SK-N-SH (cell line): ENCODE results near the gene PXMP2. TPM values are rescaled to one million over a fixed set of nuclear protein-coding genes. Genes with fewer than 3 reads are reported as not detected.

ENCODE experiments used
- CTCF ChIA-PET: fragments of 300-600, 350-600 bp; formaldehyde crosslinking; extraction: SDS; loops from one replicate; lab custom pipeline; 2021; lab: Yijun Ruan, JAX
- POLR2A ChIA-PET: fragments of 350-600 bp; sonication (Branson Sonifier 250); formaldehyde crosslinking; extraction: SDS; loops from one replicate; lab custom pipeline; 2020; ENCODE audit warnings: antibody characterized with exemption, inconsistent platforms; lab: Yijun Ruan, JAX
- DNase-seq: peaks from one replicate; pipeline ENCODE4 v3.0.0; 2012
- H2AFZ ChIP-seq: fragments of 200-600 bp; sonication (generic); 2 replicates; pipeline ENCODE4 v1.8.1; 2016; ENCODE audit warnings: antibody characterized with exemption, mild to moderate bottlenecking, low read depth
- H3F3A ChIP-seq: fragments of 200-600 bp; sonication (generic); replicated peaks from 2 replicates; pipeline ENCODE3; 2016; ENCODE audit warnings: antibody characterized with exemption, mild to moderate bottlenecking; ENCODE audit not compliant: insufficient read depth
- H3K27ac ChIP-seq, 2 experiments: fragments of 200-500 bp in 1 of 2; fragments of 200-600 bp in 1 of 2; sonication (Bioruptor generic) in 1 of 2; sonication (generic), shearing (Covaris generic) in 1 of 2; 2 replicates each; pipeline versions ENCODE4 v1.5.1 to v1.6.1; 2014 to 2016; ENCODE audit warnings: low read depth in 2 of 2, inconsistent platforms in 1 of 2, low read length in 1 of 2, mild to moderate bottlenecking in 1 of 2, mixed read lengths in 1 of 2
- H3K27me3 ChIP-seq: fragments of 200-600 bp; sonication (generic), shearing (Covaris generic); 2 replicates; pipeline ENCODE4 v1.6.1; 2016; ENCODE audit warnings: mixed run types; ENCODE audit not compliant: insufficient read depth
- H3K36me3 ChIP-seq, 2 experiments: fragments of 200-500 bp in 1 of 2; fragments of 200-600 bp in 1 of 2; sonication (Bioruptor generic) in 1 of 2; sonication (generic) in 1 of 2; replicated peaks in 1 of 2; 2 replicates each; pipeline versions ENCODE3 to v1.5.1; 2014 to 2016; ENCODE audit warnings: low read length in 1 of 2, mild to moderate bottlenecking in 1 of 2; ENCODE audit not compliant: insufficient read depth in 2 of 2, control insufficient read depth in 1 of 2
- H3K4me1 ChIP-seq, 2 experiments: fragments of 200-500 bp in 1 of 2; fragments of 200-600 bp in 1 of 2; sonication (Bioruptor generic) in 1 of 2; sonication (generic), shearing (Covaris generic) in 1 of 2; 2 replicates each; pipeline versions ENCODE4 v1.5.1 to v1.6.1; 2014 to 2016; ENCODE audit warnings: low read depth in 1 of 2, low read length in 1 of 2, mixed run types in 1 of 2; ENCODE audit not compliant: insufficient read depth in 2 of 2, control insufficient read depth in 1 of 2
- H3K4me2 ChIP-seq: fragments of 200-600 bp; sonication (generic), shearing (Covaris generic); 2 replicates; pipeline ENCODE4 v1.6.1; 2017; ENCODE audit warnings: mixed run types
- H3K4me3 ChIP-seq, 2 experiments: fragments of 200-500 bp in 1 of 2; fragments of 200-600 bp in 1 of 2; sonication (Bioruptor generic) in 1 of 2; sonication (generic), shearing (Covaris generic) in 1 of 2; 2 replicates each; pipeline versions ENCODE4 v1.5.1 to v1.8.1; 2014 to 2016; ENCODE audit warnings: low read depth in 2 of 2, inconsistent platforms in 1 of 2, low read length in 1 of 2, mild to moderate bottlenecking in 1 of 2, mixed read lengths in 1 of 2, moderate library complexity in 1 of 2
- H3K79me2 ChIP-seq: fragments of 200-600 bp; sonication (generic); 2 replicates; pipeline ENCODE4 v1.8.1; 2017; ENCODE audit warnings: mild to moderate bottlenecking; ENCODE audit not compliant: insufficient read depth
- H3K9ac ChIP-seq: fragments of 200-600 bp; sonication (generic); 2 replicates; pipeline ENCODE4 v1.6.1; 2017; ENCODE audit warnings: mixed run types
- H3K9me2 ChIP-seq: fragments of 200-600 bp; sonication (generic); 2 replicates; pipeline ENCODE4 v1.6.1; 2017; ENCODE audit warnings: mixed run types
- H3K9me3 ChIP-seq: fragments of 200-600 bp; sonication (generic); 2 replicates; pipeline ENCODE4 v1.6.1; 2017; ENCODE audit warnings: mixed run types, mild to moderate bottlenecking, moderate library complexity
- H4K20me1 ChIP-seq: fragments of 200-600 bp; sonication (generic); 2 replicates; pipeline ENCODE4 v1.6.1; 2017; ENCODE audit warnings: mild to moderate bottlenecking, mixed run types; ENCODE audit not compliant: insufficient read depth
- CHD2 ChIP-seq: fragments of 150-350 bp; IDR thresholded peaks from 2 replicates; pipeline ENCODE4 v1.6.1; 2018; ENCODE audit warnings: low read length; ENCODE audit not compliant: partially characterized antibody
- ELF1 ChIP-seq: IDR thresholded peaks from 2 replicates; pipeline ENCODE4 v1.4.0; 2012
- EP300 ChIP-seq, 2 experiments: IDR thresholded peaks; 2 replicates each; pipeline versions ENCODE4 v1.4.0 to v1.6.1; 2012; ENCODE audit warnings: borderline replicate concordance in 1 of 2, low read depth in 1 of 2, low read length in 1 of 2
- EZH2phosphoT487 ChIP-seq: fragments of 200-600 bp; sonication (generic); IDR thresholded peaks from 2 replicates; pipeline ENCODE4 v1.6.1; 2017; ENCODE audit warnings: low read depth, mixed run types, mild to moderate bottlenecking, antibody characterized with exemption, moderate library complexity, borderline replicate concordance
- FOSL2 ChIP-seq: IDR thresholded peaks from 2 replicates; pipeline ENCODE4 v1.4.0; 2012; ENCODE audit warnings: low read depth, mild to moderate bottlenecking, moderate library complexity, borderline replicate concordance
- FOXM1 ChIP-seq: IDR thresholded peaks from 2 replicates; pipeline ENCODE4 v1.4.0; 2012; ENCODE audit warnings: low read depth, mild to moderate bottlenecking
- GABPA ChIP-seq: IDR thresholded peaks from 2 replicates; pipeline ENCODE4 v1.4.0; 2012; ENCODE audit warnings: low read depth, mild to moderate bottlenecking
- GATA2 ChIP-seq: sonication (generic); formaldehyde crosslinking; IDR thresholded peaks from 2 replicates; pipeline ENCODE4 v1.5.0; 2020; ENCODE audit warnings: mild to moderate bottlenecking, missing genetic modification reagents
- JUND ChIP-seq: IDR thresholded peaks from 2 replicates; pipeline ENCODE4 v1.4.0; 2012
- MAX ChIP-seq: IDR thresholded peaks from 2 replicates; pipeline ENCODE4 v1.4.0; 2012; ENCODE audit warnings: low read depth
- MXI1 ChIP-seq: IDR thresholded peaks from 2 replicates; pipeline ENCODE4 v1.6.1; 2012; ENCODE audit warnings: mild to moderate bottlenecking, low read depth, low read length, improper control_type of control experiment
- NFIC ChIP-seq: IDR thresholded peaks from 2 replicates; pipeline ENCODE4 v1.4.0; 2012; ENCODE audit warnings: borderline replicate concordance
- NRF1 ChIP-seq: IDR thresholded peaks from 2 replicates; pipeline ENCODE4 v1.6.1; 2012; ENCODE audit warnings: low read depth, mild to moderate bottlenecking, low read length
- POLR2AphosphoS5 ChIP-seq: IDR thresholded peaks from 2 replicates; pipeline ENCODE4 v1.6.1; 2012; ENCODE audit warnings: low read depth, low read length
- RAD21 ChIP-seq: IDR thresholded peaks from 2 replicates; pipeline ENCODE4 v1.6.1; 2012; ENCODE audit warnings: mild to moderate bottlenecking, low read length
- RFX5 ChIP-seq: IDR thresholded peaks from 2 replicates; pipeline ENCODE4 v1.6.1; 2012; ENCODE audit warnings: mild to moderate bottlenecking, improper control_type of control experiment, low read length
- RXRA ChIP-seq: IDR thresholded peaks from 2 replicates; pipeline ENCODE4 v1.4.0; 2012; ENCODE audit warnings: low read depth, mild to moderate bottlenecking, borderline replicate concordance
- SMC3 ChIP-seq: IDR thresholded peaks from 2 replicates; pipeline ENCODE4 v1.6.1; 2012; ENCODE audit warnings: low read depth, low read length, improper control_type of control experiment
- USF2 ChIP-seq: fragments of 150-350 bp; IDR thresholded peaks from 2 replicates; pipeline ENCODE4 v1.6.1; 2017; ENCODE audit warnings: antibody characterized with exemption, low read length, low read depth, borderline replicate concordance
- YY1 ChIP-seq: IDR thresholded peaks from 2 replicates; pipeline ENCODE4 v1.4.0; 2012; ENCODE audit warnings: low read depth, mild to moderate bottlenecking
- ZBTB33 ChIP-seq: IDR thresholded peaks from 2 replicates; pipeline ENCODE4 v1.4.0; 2012; ENCODE audit warnings: low read depth, borderline replicate concordance
- WGBS: methylation state at CpG from one replicate; pipeline ENCODE4 v1.1.6; 2017; ENCODE audit warnings: low lambda C conversion rate; 5-methylcytosine and 5-hydroxymethylcytosine counted together
- polyA plus RNA-seq, 3 experiments: library from polyadenylated mRNA; depleted of rRNA; stranded (reverse); fragments of >200 nt; gene quantifications; 2 replicates each; pipeline ENCODE4 v1.2.3, GENCODE V29; 2012

The PXMP2 gene
- polyA plus RNA-seq, 1 of the 3 experiments (the other 2 are of a cell fraction), result 35.8 TPM

- TF ChIP-seq POLR2AphosphoS5 (no peak), RAD21 (no peak)
These were observed 52.4 kb downstream of the PXMP2 start (continued) for GRCh38 chr12:132739600-132740312.

- Histone ChIP-seq H3K27me3 (no peaks in the 10 kb centered on the region), H3K27ac (no peak overlapping the region), H2AFZ (no peak overlapping the region), H3F3A (peaks cover 13% of the 10 kb centered on the region), H4K20me1 (peaks cover 32% of the 10 kb centered on the region; the same call in 1 of the 2 replicates), H3K4me3 (no peak overlapping the region), H3K9me3 (no peaks in the 10 kb centered on the region), H3K9ac (no peak overlapping the region), H3K4me2 (no peak overlapping the region), H3K9me2 (no peaks in the 10 kb centered on the region), H3K4me1 (no peaks in the 10 kb centered on the region; a peak in 1 of 4 replicates), H3K36me3 (peaks cover 45 to 76% of the 10 kb centered on the region in 2 experiments), H3K79me2 (peaks cover 62% of the 10 kb centered on the region)
- DNase-seq, result no peak
- TF ChIP-seq NRF1 (no peak), RFX5 (no peak), RAD21 (no peak), EZH2phosphoT487 (no peak)
- POLR2A ChIA-PET, result interaction anchor here (1.2 kb wide), 1 partner anchor 10 kb away, joined by 3 read pairs; no protein-coding TSS in a partner anchor
- 96% methylated on average over 6 of the region's 6 CpGs for WGBS
- CTCF ChIA-PET, result no interaction called here
These were observed 52.9 kb downstream of the PXMP2 start for GRCh38 chr12:132740313-132740646.

- Histone ChIP-seq H3K4me1 (no peaks in the 10 kb centered on the region), H3K9me2 (no peaks in the 10 kb centered on the region), H3K9ac (no peak overlapping the region), H2AFZ (no peak overlapping the region), H3K27ac (no peak overlapping the region), H3F3A (peaks cover 13% of the 10 kb centered on the region), H3K4me2 (no peak overlapping the region), H3K27me3 (no peaks in the 10 kb centered on the region), H3K9me3 (no peaks in the 10 kb centered on the region)
- 98% methylated on average over 10 of the region's 11 CpGs for WGBS
- POLR2A ChIA-PET, result interaction anchor here (1.2 kb wide), 1 partner anchor 10 kb away, joined by 3 read pairs; no protein-coding TSS in a partner anchor
- DNase-seq, result no peak
- TF ChIP-seq JUND, result no peak
- no peak for TF ChIP-seq ELF1
- TF ChIP-seq RXRA, result no peak
- no peak for TF ChIP-seq MXI1
- no peak for TF ChIP-seq GABPA
- TF ChIP-seq ZBTB33, result no peak
- no peak for TF ChIP-seq GATA2 (CRISPR knock-in tag)
- TF ChIP-seq MAX, result no peak
- TF ChIP-seq NFIC, result no peak
- TF ChIP-seq EZH2phosphoT487, result no peak
- TF ChIP-seq SMC3, result no peak
- TF ChIP-seq RAD21, result no peak
- TF ChIP-seq YY1, result no peak
- no peak for TF ChIP-seq FOXM1
- TF ChIP-seq FOSL2, result no peak
- no peak for TF ChIP-seq USF2
- TF ChIP-seq EP300 (IDR thresholded peaks at IDR 0.05; ENCODE audit: borderline replicate concordance in 1 of 2, low read depth in 1 of 2, low read length in 1 of 2), result no peak
- TF ChIP-seq CHD2, result no peak
- TF ChIP-seq, all 33 proteins: peak for 0
- CTCF ChIA-PET, result no interaction called here
- Histone ChIP-seq H3K4me3 (no peak overlapping the region), H4K20me1 (peaks cover 33% of the 10 kb centered on the region; the same call in 1 of the 2 replicates), H3K79me2 (peaks cover 65% of the 10 kb centered on the region), H3K36me3 (peaks cover 45 to 76% of the 10 kb centered on the region in 2 experiments)
These were observed 53.3 kb downstream of the PXMP2 start for GRCh38 chr12:132740652-132741051.
